Activated CD4-positive, alpha-beta T cell treated with anti-CD3 and anti-CD28 coated beads for 24 hours (primary cell): ENCODE measurements around the gene PLCH2.

Experiments
- DNase-seq, 2 donors: peaks; one replicate each; pipeline ENCODE4 v3.0.0-alpha.2; 2020; ENCODE audit warnings: low read depth in 2 of 2

PLCH2 gene, protein sequence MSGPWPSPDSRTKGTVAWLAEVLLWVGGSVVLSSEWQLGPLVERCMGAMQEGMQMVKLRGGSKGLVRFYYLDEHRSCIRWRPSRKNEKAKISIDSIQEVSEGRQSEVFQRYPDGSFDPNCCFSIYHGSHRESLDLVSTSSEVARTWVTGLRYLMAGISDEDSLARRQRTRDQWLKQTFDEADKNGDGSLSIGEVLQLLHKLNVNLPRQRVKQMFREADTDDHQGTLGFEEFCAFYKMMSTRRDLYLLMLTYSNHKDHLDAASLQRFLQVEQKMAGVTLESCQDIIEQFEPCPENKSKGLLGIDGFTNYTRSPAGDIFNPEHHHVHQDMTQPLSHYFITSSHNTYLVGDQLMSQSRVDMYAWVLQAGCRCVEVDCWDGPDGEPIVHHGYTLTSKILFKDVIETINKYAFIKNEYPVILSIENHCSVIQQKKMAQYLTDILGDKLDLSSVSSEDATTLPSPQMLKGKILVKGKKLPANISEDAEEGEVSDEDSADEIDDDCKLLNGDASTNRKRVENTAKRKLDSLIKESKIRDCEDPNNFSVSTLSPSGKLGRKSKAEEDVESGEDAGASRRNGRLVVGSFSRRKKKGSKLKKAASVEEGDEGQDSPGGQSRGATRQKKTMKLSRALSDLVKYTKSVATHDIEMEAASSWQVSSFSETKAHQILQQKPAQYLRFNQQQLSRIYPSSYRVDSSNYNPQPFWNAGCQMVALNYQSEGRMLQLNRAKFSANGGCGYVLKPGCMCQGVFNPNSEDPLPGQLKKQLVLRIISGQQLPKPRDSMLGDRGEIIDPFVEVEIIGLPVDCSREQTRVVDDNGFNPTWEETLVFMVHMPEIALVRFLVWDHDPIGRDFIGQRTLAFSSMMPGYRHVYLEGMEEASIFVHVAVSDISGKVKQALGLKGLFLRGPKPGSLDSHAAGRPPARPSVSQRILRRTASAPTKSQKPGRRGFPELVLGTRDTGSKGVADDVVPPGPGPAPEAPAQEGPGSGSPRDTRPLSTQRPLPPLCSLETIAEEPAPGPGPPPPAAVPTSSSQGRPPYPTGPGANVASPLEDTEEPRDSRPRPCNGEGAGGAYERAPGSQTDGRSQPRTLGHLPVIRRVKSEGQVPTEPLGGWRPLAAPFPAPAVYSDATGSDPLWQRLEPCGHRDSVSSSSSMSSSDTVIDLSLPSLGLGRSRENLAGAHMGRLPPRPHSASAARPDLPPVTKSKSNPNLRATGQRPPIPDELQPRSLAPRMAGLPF (N-terminal part only)

DNA sequence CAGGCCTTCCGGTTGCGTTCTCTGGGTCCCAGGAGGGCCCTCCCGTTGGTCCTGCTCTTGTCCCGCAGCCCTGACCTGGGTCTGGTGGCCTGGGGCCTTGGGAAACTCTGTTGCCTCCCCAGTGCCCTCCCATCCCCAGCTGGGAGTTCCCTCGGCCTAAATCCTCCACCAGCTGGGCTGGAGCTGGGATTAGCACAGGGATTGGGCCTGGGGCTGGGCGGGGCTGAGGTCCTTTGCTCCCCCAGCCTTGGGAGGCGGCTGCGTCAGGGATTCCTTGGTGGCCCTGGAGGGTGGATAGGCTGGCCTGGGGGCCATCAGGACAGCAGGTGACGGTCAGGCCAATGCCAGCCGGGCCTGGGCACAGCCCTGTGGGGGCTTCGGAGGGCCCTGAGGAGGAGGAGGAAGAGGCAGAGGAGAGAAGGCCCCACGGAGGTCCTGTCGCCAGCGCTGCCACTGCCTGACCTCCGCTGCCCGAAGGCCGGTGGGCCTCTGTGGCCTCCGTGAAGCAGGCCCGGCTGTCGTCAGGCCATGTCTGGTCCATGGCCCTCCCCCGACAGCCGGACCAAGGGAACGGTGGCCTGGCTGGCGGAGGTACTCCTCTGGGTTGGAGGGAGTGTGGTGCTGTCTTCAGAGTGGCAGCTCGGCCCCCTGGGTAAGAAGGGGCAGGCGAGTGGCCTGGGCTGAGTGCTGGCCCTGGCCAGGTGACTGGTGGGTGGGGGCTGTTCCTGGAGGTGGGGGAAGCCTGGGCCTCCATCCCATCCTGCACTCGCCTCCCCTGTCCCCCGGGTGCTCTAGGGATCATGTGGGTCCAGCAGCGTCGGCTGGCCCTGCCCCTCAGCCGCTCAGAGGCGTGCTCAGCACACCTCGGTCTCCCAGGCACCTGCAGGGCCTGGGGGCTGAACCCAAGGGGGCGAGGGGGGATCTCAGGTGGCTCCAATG, at the start of gene PLCH2:
Gene PLCH2, plus strand, starts transcription at position 229 of the 939 bp plus-strand sequence. Its CDS starts 300 bp downstream, at position 529.
- DNase-seq = no peak

- no peak for DNase-seq
Measured at GRCh38 chr1:2426540-2426939, 49.5 kb upstream of the PLCH2 start.

DNA sequence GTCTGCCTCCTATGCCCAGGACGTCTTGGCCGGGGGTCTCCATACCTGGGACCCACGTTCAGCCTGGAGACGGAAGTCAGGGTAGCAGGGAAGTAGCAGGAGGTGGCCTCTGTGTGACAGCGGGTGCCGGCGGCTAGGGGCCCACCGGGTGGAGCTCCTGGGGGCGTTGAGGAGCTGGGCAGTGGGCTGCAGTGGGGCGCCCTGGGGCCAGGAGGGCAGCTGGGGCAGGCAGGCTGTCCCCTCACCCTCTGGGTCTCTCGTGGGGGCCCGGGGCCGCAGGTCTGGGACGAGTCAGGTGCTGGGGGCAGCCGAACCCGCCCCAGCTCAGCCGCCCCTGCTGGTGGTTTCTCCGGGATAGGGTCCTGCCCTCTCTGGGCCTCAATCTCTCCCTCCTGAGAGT, 49.0 kb upstream of the PLCH2 start:
- no peak for DNase-seq

DNA sequence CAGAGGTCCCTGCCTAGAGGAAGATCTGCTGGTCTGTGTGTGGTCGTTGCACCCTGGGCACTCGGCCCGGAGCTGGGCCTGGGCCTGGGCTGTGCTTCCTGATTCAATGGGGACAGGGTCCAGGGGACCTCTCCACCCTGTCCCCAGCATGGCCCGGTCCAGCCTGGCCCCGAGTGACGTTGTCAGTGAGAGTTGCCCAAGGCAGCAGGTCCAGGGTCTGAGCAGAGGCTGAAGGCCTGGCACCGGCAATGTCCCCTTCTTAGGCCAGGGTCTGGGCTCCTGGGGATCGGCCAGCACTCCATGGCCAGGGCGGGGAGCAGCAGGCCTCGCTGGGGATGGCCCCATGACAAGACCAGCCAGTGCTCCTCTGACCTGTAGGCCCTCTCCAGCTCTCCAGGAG, 48.1 kb upstream of the PLCH2 start:
- no peak for DNase-seq

DNA sequence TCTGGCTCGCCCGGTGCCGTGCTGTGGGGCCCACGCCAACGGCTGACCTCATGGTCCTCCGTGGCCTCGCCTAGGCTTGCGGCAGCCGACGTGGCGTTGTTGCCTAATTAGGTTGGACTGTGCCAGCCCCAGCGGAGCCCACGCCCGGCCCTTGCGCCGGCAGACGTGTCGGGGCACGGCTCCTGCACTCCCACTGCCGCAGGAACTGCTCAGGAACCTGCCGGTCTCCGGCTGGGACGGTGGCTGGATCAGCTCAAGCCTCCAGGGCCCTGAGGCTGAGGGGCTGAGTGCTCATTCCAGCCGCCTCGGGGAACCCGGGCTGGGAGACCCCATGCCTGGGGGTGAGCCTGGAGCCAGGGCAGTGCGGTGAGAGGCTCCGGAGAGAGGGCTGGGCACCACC, 47.6 kb upstream of the PLCH2 start:
- no peak for DNase-seq

GRCh38 chr1:2429780-2430591, 46.1 kb upstream of the PLCH2 start:
- DNase-seq = no peak

- no peak for DNase-seq
Measured at GRCh38 chr1:2430592-2430973, 45.5 kb upstream of the PLCH2 start.

DNA sequence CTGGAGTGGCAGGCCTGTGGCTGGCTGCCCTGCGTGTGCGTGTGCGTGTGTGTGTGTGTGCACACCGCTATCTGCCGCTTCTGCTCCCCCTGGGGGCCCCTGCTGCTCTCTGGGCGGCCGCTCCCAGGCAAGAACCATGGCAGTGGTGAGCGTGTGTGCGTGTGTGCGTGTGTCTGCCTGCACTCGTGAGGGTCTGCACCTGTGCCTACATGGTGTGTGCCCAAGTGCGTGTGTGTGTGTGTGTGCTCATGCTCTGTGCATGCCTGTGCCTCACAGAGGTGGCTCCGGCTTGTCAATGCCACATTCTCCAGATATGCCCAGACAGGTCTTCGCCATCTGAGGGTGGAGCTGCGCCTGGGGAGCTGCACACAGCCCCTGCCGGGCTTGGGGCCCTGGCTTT, 45.0 kb upstream of the PLCH2 start:
- no peak for DNase-seq

DNA sequence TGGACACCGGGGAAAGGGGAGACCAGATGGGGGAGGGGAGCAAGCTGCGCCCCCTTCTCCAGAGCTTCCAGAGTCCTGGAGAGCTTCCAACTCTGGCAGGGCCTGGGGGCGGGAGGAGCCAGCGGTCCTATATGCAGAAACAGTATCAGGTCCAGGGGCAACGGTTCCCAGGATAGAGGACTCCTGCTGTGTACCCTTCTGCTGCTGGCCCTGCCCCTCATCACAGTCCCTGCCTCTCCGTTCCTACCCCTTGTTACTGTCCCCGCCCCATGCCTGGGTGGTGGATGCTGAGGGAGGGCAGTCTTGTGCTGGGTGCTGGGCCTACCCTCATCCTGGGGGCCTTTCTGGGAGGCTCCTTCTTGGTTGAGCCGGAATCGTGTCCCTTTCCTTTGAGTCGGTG, 44.6 kb upstream of the PLCH2 start:
- DNase-seq = no peak

- no peak for DNase-seq
Measured at GRCh38 chr1:2432441-2432844, 43.6 kb upstream of the PLCH2 start.

- DNase-seq = no peak
Measured at GRCh38 chr1:2433196-2433595, 42.9 kb upstream of the PLCH2 start.

DNA sequence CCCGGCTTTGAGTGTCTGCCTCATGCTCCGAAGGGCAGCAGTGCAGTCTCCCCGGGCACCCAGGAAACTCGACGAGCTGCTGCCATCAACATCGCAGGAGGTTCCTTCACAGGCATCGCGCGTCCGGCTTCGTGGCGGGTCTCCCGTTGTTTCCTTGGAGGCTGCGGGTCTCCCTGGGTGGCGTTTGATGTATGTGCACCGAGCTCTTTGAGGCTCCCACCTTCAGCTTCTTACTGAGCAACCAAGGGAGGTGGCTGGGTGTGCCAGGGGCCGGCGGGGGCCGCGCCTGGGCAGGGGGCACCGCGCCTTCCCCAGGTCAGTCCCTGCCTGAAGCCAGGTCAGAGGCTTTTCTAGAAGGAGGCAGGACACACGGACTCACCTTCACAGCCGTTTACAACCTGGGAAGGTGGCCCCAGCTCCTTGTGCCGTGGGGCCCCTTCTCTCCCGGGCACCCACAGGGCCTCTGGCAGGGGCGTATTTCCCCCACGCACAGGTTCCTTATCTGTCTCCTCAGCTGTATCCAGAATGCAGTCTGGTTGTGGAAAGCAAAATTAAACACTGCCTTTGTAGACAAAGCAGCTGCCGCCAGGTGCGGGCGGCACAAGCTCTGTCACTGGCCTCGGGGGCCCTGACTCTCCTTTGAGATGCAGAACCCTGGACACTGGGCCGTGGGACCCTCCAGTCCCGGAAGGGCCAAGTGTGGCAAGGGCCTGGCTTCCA, 42.0 kb upstream of the PLCH2 start:
- DNase-seq = no peak

- DNase-seq = no peak
Measured at GRCh38 chr1:2435091-2435490, 41.0 kb upstream of the PLCH2 start.

- no peak for DNase-seq
Measured at GRCh38 chr1:2435746-2436355, 40.2 kb upstream of the PLCH2 start.

- DNase-seq = no peak
Measured at GRCh38 chr1:2436876-2437275, 39.2 kb upstream of the PLCH2 start.

- DNase-seq = no peak
Measured at GRCh38 chr1:2437617-2438016, 38.5 kb upstream of the PLCH2 start.

DNA sequence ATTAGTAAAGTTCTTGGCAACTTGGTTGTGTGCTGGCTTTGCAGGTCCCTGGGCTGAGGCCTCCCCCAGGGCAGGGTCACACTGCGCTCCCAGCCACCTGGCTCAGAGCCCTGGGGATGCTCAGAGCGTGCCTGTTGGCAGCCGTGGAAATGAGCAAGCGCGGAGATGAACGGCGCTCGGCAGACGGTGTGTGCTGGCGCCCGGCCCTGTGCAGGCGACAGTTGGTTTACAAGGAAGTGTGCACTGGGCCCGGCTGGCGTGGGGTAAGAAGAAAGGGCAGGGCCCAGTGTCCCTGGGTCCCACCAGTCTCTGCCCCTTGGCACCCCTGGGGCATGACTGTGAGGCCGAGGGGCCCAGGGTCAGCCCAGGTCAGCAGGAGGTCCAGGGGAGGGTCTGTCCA, 38.1 kb upstream of the PLCH2 start:
- DNase-seq = no peak

GRCh38 chr1:2438641-2439040, 37.4 kb upstream of the PLCH2 start:
- DNase-seq = no peak

DNA sequence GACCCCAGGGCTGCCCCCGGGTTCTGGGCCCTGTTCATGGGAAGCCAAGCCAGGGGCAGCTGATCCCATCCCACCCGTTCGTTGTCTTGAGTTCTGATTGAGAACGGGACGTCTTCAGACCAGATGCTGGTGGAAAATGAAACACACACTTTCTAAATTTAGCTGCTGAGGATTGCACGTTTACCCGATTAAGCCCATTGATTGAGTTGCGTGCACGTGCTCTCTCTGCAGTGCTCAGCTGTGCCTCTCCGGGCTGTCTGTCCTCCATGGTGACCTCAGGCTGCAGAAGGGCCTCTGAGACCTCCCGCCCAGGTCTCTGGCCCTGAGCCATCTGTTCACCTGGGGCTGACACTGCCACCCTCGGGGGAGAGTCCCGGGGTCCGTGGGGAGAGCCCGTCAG, 36.7 kb upstream of the PLCH2 start:
- DNase-seq = no peak
